Urothelium cell line (cell line): Measurements from ENCODE around the gene C14orf93.

Source experiments
- DNase-seq: peaks from one replicate; pipeline ENCODE4 v3.0.0; 2011; ENCODE audit warnings: low spot score, mixed read lengths
- FAIRE-seq: peaks from 2 replicates; lab custom pipeline; 2011; peaks lifted over from hg19 to GRCh38; lab: Jason Lieb, UNC

The C14orf93 gene

DNA sequence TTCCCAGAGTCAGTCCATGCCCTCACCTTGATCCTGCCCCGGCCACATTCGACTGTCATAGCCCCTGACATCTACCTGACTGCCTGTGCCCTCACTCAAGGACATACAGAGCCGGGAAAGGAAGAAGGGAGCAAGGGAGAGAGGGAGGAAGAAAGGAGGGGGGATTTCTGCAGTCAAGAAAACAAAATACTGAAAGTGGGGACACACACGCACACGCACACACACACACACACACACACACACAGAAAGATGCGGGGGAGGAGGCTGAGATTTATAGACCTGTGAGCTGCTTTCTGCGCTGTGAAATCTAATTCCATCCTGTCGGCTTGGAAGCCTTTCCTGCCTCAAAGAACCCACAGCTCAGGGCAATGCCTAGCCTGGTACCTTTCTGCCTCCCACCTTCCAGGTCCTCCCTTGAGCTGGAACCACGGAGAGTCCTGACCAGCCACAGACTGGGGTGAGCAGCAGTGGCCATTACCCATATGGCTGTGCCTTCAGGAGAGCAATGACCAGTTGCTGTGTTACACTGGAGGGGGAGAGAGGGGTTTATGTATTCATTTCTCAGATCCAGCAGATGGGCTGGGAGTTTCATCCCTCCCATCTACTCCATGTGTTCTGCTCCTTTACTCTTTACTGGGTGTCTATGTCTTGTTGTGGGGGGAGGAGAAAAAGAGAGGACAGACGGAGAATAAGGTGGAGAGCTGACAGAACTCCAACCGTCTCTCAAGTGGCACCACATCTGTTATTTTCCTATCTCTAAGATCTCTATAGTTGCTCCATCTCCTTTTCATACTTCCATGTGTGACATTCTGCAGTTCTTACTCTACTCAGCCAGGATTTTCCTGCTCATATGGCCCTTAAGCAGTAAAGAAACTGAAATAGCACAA is 12.9 kb downstream of the C14orf93 start:
- no peak for FAIRE-seq
- DNase-seq, result no peak

DNA sequence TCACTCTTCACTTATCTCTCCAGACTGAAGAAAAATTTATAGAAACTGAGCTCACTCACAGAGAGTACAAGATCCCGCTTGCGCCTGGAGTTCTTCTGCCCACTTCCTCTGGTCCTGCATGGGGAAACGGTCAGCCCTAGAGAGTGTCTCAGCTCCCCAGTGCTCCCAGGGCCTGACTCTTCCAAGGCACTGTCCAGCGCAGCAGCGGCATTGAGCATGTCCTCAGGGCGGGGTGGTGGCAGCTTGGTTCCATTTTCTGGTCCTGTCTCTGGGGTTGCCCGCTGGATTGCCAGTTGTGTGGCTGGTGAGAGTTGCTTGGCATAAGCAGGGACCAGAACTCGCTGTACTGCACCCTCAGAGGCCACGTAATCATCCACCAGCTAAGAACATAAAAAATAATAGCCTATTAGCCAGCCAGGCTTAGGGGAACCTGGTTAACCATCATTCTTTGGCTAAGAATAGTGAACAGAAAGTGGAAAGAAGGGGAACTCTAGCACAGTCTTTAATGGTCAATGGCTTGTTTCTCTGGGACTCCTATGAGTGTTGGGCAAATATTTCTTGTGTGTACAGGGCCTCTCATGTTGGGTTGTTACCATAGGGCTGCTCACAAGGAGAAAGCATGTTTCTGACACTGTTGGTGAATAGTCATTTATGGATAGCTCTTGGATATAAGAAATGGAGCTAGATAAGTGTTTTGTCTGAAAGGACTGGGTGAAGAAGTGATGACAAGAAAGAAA is 13.9 kb downstream of the C14orf93 start:
- no peak for DNase-seq
- no peak for FAIRE-seq

DNA sequence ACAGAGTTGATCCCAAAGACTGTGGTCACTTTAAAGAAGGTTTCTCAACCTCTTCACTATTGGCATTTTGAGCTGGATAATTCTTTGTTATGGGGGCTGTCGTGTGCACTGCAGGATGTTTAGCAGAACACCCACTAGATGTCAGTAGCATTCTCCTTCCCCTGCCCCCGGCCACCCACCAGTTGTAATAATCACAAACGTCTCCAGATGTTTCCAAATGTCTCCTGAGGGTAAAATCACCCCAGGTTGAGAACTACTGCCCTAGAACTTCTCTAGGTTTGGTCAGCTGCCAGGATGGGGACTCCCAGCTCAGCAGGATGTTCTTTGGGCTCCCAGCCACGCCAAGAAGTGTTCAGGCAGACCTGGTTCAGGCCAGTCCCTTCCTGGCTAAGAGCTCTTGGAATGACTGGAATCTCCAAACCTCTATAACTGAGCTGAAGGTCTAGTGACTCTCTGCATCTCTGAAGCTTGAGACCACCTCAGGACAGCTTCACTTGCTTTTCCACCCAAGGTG is 15.1 kb downstream of the C14orf93 start:
- FAIRE-seq, result no peak

DNA sequence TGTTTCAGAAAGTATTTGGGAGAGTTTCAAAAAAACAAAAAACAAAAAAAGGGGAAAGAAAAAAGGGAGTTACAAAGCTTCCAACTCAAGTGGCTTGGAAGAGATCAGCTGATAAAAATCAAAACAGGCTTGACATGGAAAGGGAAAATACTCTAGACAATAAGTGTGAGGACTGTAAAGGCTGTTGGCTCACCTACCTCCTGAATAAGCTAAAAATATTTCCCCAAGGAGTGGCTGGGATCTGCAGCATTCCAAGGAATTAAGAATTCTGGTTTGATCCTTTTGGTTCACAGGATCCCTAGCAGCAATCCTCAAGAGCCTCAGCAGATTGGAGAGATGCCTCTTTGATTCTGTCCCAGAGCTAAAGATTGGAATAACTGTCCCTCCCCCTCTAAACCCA is 16.4 kb downstream of the C14orf93 start:
- DNase-seq (no peak), FAIRE-seq (no peak)

More for the DNA sequence above, 15.1 kb downstream of the C14orf93 start:
- peak; percentile 29 for DNase-seq

DNA sequence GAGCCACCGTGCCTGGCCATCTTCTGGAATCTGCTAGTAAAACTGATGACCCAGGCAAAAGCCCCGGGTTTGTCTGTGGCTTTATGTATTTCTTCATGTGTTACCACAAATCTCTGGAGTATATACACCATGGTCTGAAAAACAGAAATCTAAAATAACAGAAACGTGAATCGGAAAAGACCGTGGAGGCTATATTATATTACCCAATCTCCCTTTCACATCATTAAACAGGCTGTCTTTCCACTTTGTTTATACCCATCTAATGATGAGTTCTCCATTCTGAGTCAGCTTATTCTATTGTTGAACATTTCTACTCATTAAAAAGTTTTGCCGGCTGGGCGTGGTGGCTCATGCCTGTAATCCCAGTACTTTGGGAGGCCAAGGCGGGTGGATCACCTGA is 18.1 kb downstream of the C14orf93 start:
- DNase-seq (no peak), FAIRE-seq (no peak)

DNA sequence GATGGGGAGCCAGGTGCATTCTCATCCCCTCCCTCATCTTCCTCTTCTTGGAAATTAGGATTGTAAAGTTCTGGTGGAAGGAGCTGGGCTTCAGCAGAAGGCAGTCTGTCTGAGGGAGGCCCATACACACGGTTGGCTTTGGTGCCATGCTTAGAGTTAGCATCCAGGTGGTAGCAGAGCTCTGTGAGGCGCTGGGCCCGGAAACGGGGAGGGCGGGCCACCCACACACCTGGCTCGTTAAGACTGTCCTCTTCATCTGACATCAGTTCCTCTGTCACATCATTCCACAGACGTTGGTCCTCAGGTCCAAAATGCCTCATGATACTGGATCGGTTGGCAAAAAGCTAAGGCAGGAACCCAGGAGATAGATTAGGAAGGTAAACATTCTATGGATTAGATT is 22.7 kb downstream of the C14orf93 start:
- FAIRE-seq (no peak), DNase-seq (no peak)

DNA sequence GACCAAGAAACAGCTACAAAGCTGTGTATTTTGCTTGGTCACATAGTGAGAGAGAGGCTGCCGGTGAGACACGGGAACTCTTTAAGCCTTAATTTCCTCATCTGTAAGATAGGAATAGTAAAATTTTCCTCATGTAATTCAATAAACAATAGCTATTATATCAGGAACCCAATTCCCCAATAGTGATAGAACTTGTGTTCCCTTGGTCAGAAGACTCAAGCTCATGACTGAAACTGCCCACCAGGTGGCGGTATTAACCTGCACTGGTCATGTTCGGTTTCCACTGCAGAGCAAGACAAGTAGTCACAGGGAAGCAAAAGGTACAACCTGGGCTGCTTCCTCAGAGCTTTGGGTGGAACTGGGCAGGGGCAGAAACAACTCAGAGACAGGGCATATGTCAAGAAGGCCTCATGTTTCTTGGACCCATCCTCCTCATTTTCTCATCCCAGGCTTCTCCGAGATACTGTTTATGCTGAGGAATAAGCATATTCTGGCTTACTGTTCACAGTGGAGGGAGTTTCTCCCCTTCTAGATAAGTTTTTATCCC is 23.4 kb downstream of the C14orf93 start:
- DNase-seq (peak; percentile 76), FAIRE-seq (no peak)

DNA sequence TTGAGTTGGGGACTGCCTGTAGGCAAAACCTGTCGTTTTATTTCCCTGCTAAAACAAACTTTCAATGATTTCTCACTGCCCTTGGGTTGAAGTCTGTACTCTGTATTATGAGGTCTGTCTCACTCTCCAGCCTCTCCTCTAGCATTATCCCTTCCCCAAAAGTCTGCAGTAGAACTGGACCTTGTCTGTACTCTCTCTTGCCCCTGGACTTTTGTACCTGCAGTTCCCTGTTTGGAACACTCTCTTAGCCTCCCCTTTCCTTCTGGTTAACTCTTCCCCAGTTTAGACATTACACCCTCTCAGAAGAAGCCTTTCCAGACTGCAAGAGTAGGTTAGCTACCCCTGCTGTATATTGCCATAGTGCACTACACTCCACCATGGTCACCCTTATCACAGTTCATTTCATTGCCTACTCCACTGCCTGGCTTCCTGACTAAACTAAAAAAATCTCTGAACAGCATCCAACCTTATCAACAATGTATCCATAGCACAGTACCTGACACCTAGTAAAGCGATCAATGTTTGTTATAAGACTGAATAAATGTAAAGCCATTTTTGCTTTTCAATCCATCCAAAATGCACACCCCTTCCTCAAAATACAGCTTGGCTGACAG is 23.9 kb downstream of the C14orf93 start:
- no peak for DNase-seq
- no peak for FAIRE-seq

DNA sequence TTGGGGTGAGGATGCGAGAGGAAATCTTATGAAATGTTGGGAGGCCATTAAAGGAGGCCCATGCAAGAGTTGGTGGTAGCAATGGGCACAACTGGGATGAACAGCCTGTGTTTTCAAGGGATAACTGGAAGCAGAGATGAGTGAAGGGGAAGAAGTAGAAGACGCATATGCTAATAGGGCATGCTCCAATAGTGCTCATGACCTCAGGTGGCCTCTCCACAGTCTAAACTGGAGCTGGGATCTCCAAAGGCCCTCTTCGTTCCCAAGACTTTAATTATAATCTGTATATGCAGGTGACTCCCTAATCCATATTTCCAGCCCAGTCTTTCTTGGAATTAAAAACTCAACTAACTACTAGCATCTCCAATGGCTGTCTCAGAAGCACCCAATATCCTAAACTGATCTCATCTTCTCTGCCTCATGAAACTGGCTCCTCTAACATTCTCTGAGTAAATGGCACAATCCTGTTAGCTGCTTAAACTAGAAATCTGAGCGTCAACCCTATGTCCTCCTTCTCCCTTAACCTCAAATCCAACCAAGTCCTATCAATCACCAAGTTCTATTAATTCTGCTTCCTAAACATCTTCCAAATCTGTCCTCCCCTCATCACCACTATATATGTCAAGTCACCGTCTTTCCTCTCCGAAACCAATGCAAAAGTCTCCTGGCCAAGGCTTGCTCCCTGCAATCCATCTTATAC is 24.8 kb downstream of the C14orf93 start:
- FAIRE-seq, result no peak
- DNase-seq, result no peak

DNA sequence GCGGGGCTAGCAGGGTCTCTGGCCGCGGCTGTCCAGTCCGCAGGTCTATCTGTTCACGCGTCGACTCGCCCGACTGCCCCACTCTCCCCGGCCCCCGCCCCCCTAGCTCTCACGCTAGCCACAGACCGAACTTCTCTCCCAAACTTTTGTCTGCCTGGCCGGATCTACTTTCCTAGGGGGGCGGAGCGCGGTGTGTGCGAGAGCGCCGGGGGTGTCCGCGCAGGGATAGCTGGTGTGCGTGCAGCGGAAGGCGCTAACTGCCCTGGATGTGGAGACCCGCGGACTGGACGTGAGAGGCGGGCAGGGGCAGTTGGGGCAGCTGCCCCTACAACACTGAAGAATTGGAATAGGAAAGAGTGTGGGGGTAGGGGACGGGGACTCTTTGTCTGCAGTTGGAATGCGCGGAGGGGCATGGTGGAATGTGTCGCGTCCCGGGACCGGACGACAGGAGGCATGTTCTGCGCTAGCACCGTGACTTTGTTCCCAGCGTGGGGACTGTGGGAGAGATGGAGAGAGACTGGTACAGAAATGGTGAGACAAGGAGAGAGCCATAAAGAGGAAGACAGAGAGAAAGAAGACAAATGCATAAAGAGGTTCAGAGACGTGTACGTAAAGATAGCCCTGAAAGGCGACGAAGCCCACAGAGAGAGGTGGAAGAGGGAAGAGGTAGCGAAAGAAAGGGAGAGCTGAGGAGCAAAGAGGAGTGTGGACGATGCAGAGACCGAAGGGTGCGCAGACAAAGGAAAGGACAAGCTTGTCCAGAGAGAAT is 27.3 kb downstream of the C14orf93 start, which contains the start of gene AJUBA:
Gene AJUBA, minus strand, starts transcription at position 75 of the 769 bp plus-strand sequence. CDS start 285 bp downstream, outside the sequence.
- DNase-seq (peak; percentile 92), FAIRE-seq (peak; percentile 46)

DNA sequence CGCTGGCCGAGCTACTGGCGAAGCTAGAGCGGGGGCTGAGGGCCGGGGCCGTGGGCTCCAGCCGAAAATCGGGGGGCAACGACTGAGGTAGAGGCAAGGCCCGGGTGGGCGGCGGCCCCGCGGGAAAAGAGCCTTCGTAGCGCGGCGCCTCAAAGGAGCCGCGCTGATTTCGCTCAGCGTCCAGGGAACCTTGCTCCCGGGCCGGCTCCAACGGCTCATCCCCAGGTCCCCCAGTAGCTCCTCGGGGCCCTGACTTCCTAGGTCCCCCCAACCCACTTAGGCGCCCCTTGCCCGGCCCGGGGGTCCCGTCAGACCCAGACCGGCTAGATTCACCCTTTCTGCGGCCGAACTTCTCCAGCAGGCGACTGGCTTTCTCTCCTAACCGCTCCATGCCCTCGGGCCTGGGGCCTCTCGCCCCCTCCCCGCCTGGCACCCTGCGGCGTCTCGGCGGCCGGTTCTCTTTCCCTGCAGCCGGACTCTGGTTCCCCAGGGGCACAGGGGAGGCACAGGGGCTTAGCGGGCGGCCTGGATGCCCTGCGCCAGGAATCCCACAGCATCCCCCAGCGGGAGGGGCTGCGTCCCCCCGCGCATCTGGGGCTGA is 28.0 kb downstream of the C14orf93 start:
- FAIRE-seq, result no peak
- DNase-seq, result no peak

DNA sequence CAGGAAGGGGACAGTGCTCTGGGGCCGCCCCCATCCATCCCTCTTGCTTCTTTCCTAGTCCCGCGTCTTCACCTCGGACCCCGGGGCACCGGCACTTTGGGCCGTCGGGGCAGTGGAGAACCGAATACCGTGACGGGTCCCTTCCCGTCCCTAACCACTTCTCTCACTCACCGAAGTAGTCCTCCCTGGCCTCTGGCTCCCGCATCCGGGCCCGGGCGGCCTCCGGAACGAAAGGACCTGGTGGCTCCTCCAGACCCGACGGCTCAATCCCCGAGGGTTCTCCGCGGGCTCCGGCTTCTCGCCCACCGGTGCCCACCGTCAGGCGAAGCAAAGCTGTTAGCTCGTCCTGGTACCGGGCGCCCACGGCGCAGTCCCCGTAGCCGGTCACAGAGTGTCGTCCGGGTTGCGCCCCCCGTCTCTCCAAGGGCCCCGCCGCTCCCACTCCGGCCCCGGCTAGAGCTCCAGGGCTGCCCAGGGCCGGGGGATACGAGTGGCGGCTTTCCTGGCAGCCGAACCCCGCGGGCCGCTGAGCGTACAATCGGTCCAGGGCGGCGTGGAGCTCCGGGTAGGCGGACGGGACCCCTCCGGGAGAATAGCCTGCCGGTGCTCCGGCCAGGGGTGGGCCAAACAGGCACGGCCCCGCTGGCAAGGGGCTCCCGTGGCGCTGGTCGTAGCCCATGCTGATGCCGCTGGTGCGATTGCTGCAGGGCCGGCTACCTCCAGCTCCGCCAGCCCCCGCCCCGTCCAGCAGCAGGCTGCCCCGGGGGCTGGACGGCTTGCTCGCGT is 28.7 kb downstream of the C14orf93 start:
- FAIRE-seq, result no peak

DNA sequence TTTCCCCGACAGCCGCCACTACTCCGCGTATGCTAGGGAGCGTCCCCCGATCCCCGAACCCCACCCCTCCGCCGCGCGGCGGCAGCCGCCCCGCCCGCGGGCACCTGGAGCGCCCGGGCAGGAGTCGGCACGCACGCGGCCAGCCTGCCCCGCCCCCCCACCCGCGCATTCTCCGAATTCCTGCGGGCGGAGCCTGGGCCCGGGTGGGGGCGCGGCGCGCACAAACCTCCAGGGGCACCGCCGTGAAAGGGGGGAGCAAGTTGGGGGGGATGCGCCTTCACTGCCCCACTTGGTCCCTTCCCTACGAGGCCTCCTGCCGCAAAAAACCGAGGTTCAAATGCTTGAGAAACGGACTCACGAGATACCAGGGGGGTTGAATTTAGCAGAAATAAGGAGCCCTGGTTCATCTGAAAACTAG is 29.3 kb downstream of the C14orf93 start:
- peak; percentile 92 for DNase-seq
- no peak for FAIRE-seq

More for the DNA sequence above, 28.7 kb downstream of the C14orf93 start:
- DNase-seq, result peak; percentile 22

DNA sequence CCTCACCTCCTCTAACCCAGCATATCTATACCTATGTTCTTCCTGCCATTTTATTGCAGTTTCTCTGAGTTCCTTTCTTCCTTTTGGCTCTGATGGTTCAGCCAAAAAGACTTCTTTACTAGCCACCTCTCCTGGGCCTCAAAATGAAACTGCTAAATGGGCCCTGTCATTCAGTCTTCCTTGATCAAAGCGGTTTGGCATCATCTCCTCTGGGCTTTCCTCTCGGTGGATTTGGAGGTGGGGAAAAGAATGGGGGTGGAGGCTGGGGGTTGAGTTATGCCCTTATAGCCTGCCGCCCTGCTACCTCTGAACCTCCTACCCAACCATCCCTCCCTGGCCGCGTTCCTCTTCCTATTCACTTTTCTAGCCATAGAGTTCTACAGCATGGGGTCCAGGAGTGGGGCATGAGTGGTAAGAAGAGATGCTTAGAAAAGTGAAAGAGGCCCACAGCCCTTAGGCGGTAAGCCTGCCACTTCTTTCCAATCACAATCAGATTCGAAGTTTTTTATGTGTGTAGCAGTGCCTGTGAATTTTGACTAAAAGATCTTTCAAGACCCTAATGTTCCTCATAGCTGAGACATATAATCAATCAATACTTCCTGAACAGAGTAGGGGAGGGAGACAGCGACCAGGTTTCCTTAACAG is 30.1 kb downstream of the C14orf93 start:
- DNase-seq (no peak), FAIRE-seq (no peak)

DNA sequence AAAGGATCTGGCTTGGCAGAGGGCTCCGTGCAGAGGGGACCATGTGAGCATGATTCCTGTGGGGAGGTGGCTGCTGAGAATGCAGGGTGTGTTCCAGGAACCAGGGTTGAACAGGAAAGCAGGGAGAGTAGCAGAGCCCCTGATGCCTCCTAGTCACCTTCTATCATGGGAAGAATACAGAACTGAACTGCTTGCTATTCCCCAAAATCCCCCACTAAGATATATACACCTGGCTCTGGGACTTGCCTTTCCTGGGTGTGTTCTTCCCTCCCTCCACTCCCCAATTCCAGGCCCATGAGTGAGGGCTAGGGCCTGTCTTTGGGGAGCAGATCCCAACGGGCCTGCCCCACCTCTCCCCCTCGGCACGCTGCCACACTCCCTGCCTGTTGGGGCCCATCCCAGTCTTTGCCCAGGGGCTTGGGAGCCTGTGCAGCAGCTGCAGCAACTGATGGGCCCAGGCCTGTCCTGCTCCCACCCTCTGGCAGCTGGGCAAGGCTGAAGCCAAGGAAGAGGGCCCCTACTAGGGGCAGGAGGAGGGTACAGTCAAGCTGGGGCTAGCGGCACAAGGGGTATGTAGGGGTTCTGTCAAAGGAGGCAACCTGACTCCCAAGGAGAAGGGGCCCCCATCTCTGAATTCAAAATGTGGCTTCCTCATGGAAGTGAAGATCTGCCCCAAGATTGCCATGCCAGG is 30.8 kb downstream of the C14orf93 start:
- DNase-seq, result no peak
- FAIRE-seq, result no peak

DNA sequence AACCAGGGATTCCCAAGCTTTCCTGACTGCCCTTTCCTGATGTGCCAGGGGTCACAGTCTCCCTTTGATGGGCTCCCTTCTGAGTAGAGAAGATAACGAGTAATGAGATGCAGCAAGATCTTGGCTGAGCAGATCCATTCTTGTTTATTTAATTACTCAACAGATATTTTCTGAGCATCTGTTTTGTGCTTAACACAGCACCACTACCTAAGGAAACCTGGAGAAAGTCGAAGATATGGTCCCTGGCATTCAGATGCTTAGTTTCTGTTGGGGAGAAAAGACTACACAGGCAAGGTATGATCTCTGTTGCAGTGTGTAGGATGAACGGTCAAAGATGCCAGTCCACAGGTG is 31.5 kb downstream of the C14orf93 start:
- FAIRE-seq (no peak), DNase-seq (no peak)
